Loucy (cell line): ENCODE results near the gene TRAF3IP1.

Experiments used
- H2AFZ ChIP-seq: fragments of 200-600 bp; sonication (generic); 2 replicates; pipeline ENCODE4 v1.6.0; 2016; ENCODE audit warnings: antibody characterized with exemption, mild to moderate bottlenecking, low read length, moderate library complexity
- H3F3A ChIP-seq: fragments of 200-600 bp; 2 replicates; pipeline ENCODE4 v1.6.0; 2016; ENCODE audit warnings: antibody characterized with exemption, low read depth, mild to moderate bottlenecking
- H3K27me3 ChIP-seq: fragments of 200-600 bp; sonication (generic); 2 replicates; pipeline ENCODE4 v1.6.1; 2014; ENCODE audit warnings: low read length, mild to moderate bottlenecking; ENCODE audit not compliant: insufficient read depth, poor library complexity, severe bottlenecking
- H3K36me3 ChIP-seq: fragments of 200-600 bp; sonication (generic); 2 replicates; pipeline ENCODE4 v1.6.1; 2016; ENCODE audit warnings: low read length; ENCODE audit not compliant: insufficient read depth
- H3K4me1 ChIP-seq: fragments of 200-600 bp; sonication (generic); 2 replicates; pipeline ENCODE4 v1.5.1; 2014; ENCODE audit warnings: low read length, mild to moderate bottlenecking; ENCODE audit not compliant: insufficient read depth, poor library complexity, severe bottlenecking
- H3K4me2 ChIP-seq: fragments of 200-600 bp; sonication (generic); 2 replicates; pipeline ENCODE4 v1.6.0; 2014; ENCODE audit warnings: antibody characterized with exemption, low read length, low read depth, mild to moderate bottlenecking; ENCODE audit not compliant: poor library complexity, severe bottlenecking
- H3K4me3 ChIP-seq: fragments of 200-600 bp; sonication (generic); 2 replicates; pipeline ENCODE4 v1.5.1; 2014; ENCODE audit warnings: low read length, mild to moderate bottlenecking, mixed read lengths; ENCODE audit not compliant: poor library complexity, severe bottlenecking
- H3K79me2 ChIP-seq: fragments of 200-600 bp; sonication (generic); 2 replicates; pipeline ENCODE4 v1.6.1; 2014; ENCODE audit warnings: low read length; ENCODE audit not compliant: insufficient read depth
- H3K9ac ChIP-seq: fragments of 200-600 bp; sonication (generic); 2 replicates; pipeline ENCODE4 v1.6.0; 2014; ENCODE audit warnings: mild to moderate bottlenecking, low read depth, low read length, moderate library complexity; ENCODE audit not compliant: poor library complexity, severe bottlenecking
- H3K9me2 ChIP-seq: fragments of 200-600 bp; sonication (generic); replicated peaks from 2 replicates; pipeline ENCODE4 v1.6.1; 2016; ENCODE audit warnings: low read depth, low read length, mixed read lengths
- H3K9me3 ChIP-seq: fragments of 200-600 bp; sonication (generic); 2 replicates; pipeline ENCODE4 v1.6.1; 2014; ENCODE audit warnings: mild to moderate bottlenecking, antibody characterized with exemption, low read length, low read depth; ENCODE audit not compliant: insufficient read depth
- H4K20me1 ChIP-seq: fragments of 200-600 bp; sonication (generic); 2 replicates; pipeline ENCODE4 v1.6.0; 2014; ENCODE audit warnings: antibody characterized with exemption, low read length, mild to moderate bottlenecking; ENCODE audit not compliant: insufficient read depth, poor library complexity, severe bottlenecking
- EZH2phosphoT487 ChIP-seq: fragments of 200-600 bp; IDR thresholded peaks from 2 replicates; pipeline ENCODE4 v1.6.1; 2018; ENCODE audit warnings: antibody characterized with exemption, mild to moderate bottlenecking, moderate library complexity, borderline replicate concordance
- TF ChIP-seq, protein P1 (sequence below): fragments of 200-600 bp; sonication (generic); conservative IDR thresholded peaks from 2 replicates; pipeline ENCODE4 v1.5.1; 2014; ENCODE audit warnings: mild to moderate bottlenecking, antibody characterized with exemption, low read length

The TRAF3IP1 gene

GRCh38 chr2:238352361-238352760 is 32.0 kb downstream of the TRAF3IP1 start:
- H3K9ac ChIP-seq = no peak overlapping the region
- H3K27me3 ChIP-seq = no peaks in the 10 kb centered on the region
- H3K9me3 ChIP-seq = no peaks in the 10 kb centered on the region
- no peak overlapping the region for H3K4me2 ChIP-seq
- no peaks in the 10 kb centered on the region for H3K79me2 ChIP-seq
- H3K9me2 ChIP-seq = no peaks in the 10 kb centered on the region
- H2AFZ ChIP-seq = no peak overlapping the region
- H4K20me1 ChIP-seq = no peaks in the 10 kb centered on the region
- no peak overlapping the region for H3K4me3 ChIP-seq
- H3K36me3 ChIP-seq = peaks cover 14% of the 10 kb centered on the region; the same call in 1 of the 2 replicates
- no peak for TF ChIP-seq EZH2phosphoT487
- TF ChIP-seq, protein P1, sequence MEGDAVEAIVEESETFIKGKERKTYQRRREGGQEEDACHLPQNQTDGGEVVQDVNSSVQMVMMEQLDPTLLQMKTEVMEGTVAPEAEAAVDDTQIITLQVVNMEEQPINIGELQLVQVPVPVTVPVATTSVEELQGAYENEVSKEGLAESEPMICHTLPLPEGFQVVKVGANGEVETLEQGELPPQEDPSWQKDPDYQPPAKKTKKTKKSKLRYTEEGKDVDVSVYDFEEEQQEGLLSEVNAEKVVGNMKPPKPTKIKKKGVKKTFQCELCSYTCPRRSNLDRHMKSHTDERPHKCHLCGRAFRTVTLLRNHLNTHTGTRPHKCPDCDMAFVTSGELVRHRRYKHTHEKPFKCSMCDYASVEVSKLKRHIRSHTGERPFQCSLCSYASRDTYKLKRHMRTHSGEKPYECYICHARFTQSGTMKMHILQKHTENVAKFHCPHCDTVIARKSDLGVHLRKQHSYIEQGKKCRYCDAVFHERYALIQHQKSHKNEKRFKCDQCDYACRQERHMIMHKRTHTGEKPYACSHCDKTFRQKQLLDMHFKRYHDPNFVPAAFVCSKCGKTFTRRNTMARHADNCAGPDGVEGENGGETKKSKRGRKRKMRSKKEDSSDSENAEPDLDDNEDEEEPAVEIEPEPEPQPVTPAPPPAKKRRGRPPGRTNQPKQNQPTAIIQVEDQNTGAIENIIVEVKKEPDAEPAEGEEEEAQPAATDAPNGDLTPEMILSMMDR = no peak
- H3F3A ChIP-seq = no peaks in the 10 kb centered on the region
- no peaks in the 10 kb centered on the region for H3K4me1 ChIP-seq

GRCh38 chr2:238358769-238359168 is 38.5 kb downstream of the TRAF3IP1 start:
- H3K9ac ChIP-seq = no peak overlapping the region
- TF ChIP-seq EZH2phosphoT487 = no peak
- TF ChIP-seq, protein P1 = no peak
- H2AFZ ChIP-seq = no peak overlapping the region
- H4K20me1 ChIP-seq = no peaks in the 10 kb centered on the region
- no peaks in the 10 kb centered on the region for H3K79me2 ChIP-seq
- no peak overlapping the region for H3K4me3 ChIP-seq
- H3K4me1 ChIP-seq = no peaks in the 10 kb centered on the region
- no peaks in the 10 kb centered on the region for H3F3A ChIP-seq
- peaks cover 6% of the 10 kb centered on the region; the same call in 1 of the 2 replicates for H3K36me3 ChIP-seq
- H3K27me3 ChIP-seq = no peaks in the 10 kb centered on the region
- no peaks in the 10 kb centered on the region for H3K9me2 ChIP-seq
- no peaks in the 10 kb centered on the region for H3K9me3 ChIP-seq
- no peak overlapping the region for H3K4me2 ChIP-seq

DNA sequence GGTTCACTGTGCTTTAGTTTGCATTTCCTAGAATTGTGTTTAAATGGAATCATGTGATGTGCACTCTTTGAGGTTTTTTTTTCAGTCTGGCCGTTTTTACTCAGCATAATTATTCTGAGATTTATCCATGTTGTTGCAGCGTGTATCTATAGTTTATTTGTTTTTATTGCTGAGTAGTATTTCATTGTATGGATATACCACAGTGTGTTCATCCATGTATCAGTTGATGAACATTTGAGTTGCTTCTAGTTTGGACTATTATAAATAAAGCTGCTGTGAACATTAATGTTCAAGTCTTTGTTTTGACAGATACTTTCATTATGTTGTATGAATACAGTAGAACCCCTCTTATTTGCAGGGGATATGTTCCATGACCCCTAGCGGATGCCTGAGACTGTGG is 39.1 kb downstream of the TRAF3IP1 start:
- Histone ChIP-seq H2AFZ (no peak overlapping the region), H3K9ac (no peak overlapping the region), H3K4me1 (no peaks in the 10 kb centered on the region), H3K9me2 (no peaks in the 10 kb centered on the region), H3K79me2 (no peaks in the 10 kb centered on the region), H3F3A (no peaks in the 10 kb centered on the region), H4K20me1 (no peaks in the 10 kb centered on the region), H3K9me3 (no peaks in the 10 kb centered on the region), H3K4me2 (no peak overlapping the region), H3K4me3 (no peak overlapping the region), H3K27me3 (no peaks in the 10 kb centered on the region), H3K36me3 (peaks cover 6% of the 10 kb centered on the region; the same call in 1 of the 2 replicates)
- no peak for TF ChIP-seq EZH2phosphoT487
- TF ChIP-seq, protein P1 = no peak
